Ishikawa (cell line): ENCODE measurements around the gene TMBIM6.

Experiments used
- CEBPB ChIP-seq: IDR thresholded peaks from 2 replicates; pipeline ENCODE4 v1.6.1; 2012
- EGR1 ChIP-seq: IDR thresholded peaks from 2 replicates; pipeline ENCODE4 v1.6.1; 2012
- EP300 ChIP-seq: IDR thresholded peaks from 2 replicates; pipeline ENCODE4 v1.6.1; 2012; ENCODE audit warnings: borderline replicate concordance
- FOXM1 ChIP-seq: IDR thresholded peaks from 2 replicates; pipeline ENCODE4 v1.6.1; 2012; ENCODE audit warnings: low read depth, borderline replicate concordance
- MAX ChIP-seq: IDR thresholded peaks from 2 replicates; pipeline ENCODE4 v1.6.1; 2012
- NFIC ChIP-seq: IDR thresholded peaks from 2 replicates; pipeline ENCODE4 v1.6.1; 2012
- RAD21 ChIP-seq: IDR thresholded peaks from 2 replicates; pipeline ENCODE4 v1.6.1; 2012; ENCODE audit warnings: low read depth
- REST ChIP-seq: IDR thresholded peaks from 2 replicates; pipeline ENCODE4 v1.6.1; 2012; ENCODE audit warnings: low read depth, mild to moderate bottlenecking
- TEAD4 ChIP-seq: IDR thresholded peaks from 2 replicates; pipeline ENCODE4 v1.6.1; 2012
- USF1 ChIP-seq: IDR thresholded peaks from 2 replicates; pipeline ENCODE4 v1.6.1; 2012
- YY1 ChIP-seq: IDR thresholded peaks from 2 replicates; pipeline ENCODE4 v1.6.1; 2012; ENCODE audit warnings: low read depth
- ZBTB7A ChIP-seq: IDR thresholded peaks from 2 replicates; pipeline ENCODE4 v1.6.1; 2012; ENCODE audit warnings: low read depth

- no peak for TF ChIP-seq RAD21
- TF ChIP-seq REST = no peak
- no peak for TF ChIP-seq CEBPB
- no peak for TF ChIP-seq MAX
- no peak for TF ChIP-seq FOXM1
- TF ChIP-seq EP300 = no peak
- no peak for TF ChIP-seq NFIC
- no peak for TF ChIP-seq TEAD4
- TF ChIP-seq EGR1 = no peak
- TF ChIP-seq USF1 = no peak
- no peak for TF ChIP-seq ZBTB7A
- TF ChIP-seq YY1 = no peak
These were observed 9.6 kb downstream of the TMBIM6 start for GRCh38 chr12:49750996-49751393.
